HG02588 (cell line): ENCODE results near the gene CDX2.

Experiments
- ATAC-seq: cut with Tn5 transposase; IDR thresholded peaks from one replicate; pipeline ENCODE4 v1.9.1; 2021; ENCODE audit warnings: mild to moderate bottlenecking, moderate library complexity; ENCODE audit not compliant: unreplicated experiment

Gene CDX2

GRCh38 chr13:27979001-27979643, 10.0 kb upstream of the CDX2 start:
- ATAC-seq: no peak

GRCh38 chr13:27978301-27978968, 9.3 kb upstream of the CDX2 start:
- no peak for ATAC-seq

GRCh38 chr13:27977476-27978300, 8.6 kb upstream of the CDX2 start:
- no peak for ATAC-seq

- ATAC-seq: no peak
Observed at GRCh38 chr13:27976362-27977091, 7.4 kb upstream of the CDX2 start.

GRCh38 chr13:27975564-27976361, 6.6 kb upstream of the CDX2 start:
- no peak for ATAC-seq

- no peak for ATAC-seq
Observed at GRCh38 chr13:27973961-27974662, 5.0 kb upstream of the CDX2 start.

GRCh38 chr13:27973291-27973690, 4.2 kb upstream of the CDX2 start:
- ATAC-seq: no peak

- no peak for ATAC-seq
Observed at GRCh38 chr13:27972478-27972820, 3.3 kb upstream of the CDX2 start.

GRCh38 chr13:27971776-27972477, 2.8 kb upstream of the CDX2 start:
- no peak for ATAC-seq

- no peak for ATAC-seq
Observed at GRCh38 chr13:27971236-27971645, 2.1 kb upstream of the CDX2 start.

- ATAC-seq: no peak
Observed at GRCh38 chr13:27970382-27971235, 1.5 kb upstream of the CDX2 start.

- ATAC-seq: no peak
Observed at GRCh38 chr13:27969866-27970229, 733 bp upstream of the CDX2 start.

GRCh38 chr13:27968316-27969081, 616 bp downstream of the CDX2 start:
- ATAC-seq: no peak

- no peak for ATAC-seq
Observed at GRCh38 chr13:27967736-27968315, 1.3 kb downstream of the CDX2 start.

GRCh38 chr13:27967203-27967735, 1.8 kb downstream of the CDX2 start:
- no peak for ATAC-seq

GRCh38 chr13:27966641-27967202, 2.4 kb downstream of the CDX2 start:
- no peak for ATAC-seq
